PC-3 (cell line): ENCODE data around the gene FAM131A. TPM values are rescaled to one million over a fixed set of nuclear protein-coding genes. Genes with fewer than 3 reads are reported as not detected.

Source experiments
- ATAC-seq: fragments of 200-7000 bp; cut with Tn5 transposase; 2 replicates; pipeline ENCODE4 v1.9.1; 2020; ENCODE audit warnings: mild to moderate bottlenecking, moderate library complexity
- BruUV-seq: library from RNA; stranded (reverse); fragments of 400-500 nt; replicated peaks from 2 replicates; lab custom pipeline; 2021; lab: Mats Ljungman, UMichigan
- CTCF ChIA-PET: fragments of 300-600 bp; sonication (Branson Sonifier 250); formaldehyde crosslinking; loops from one replicate; lab custom pipeline; 2022; ENCODE audit warnings: antibody characterized with exemption; lab: Charles Lee
- POLR2A ChIA-PET: fragments of 300-600 bp; sonication (Branson Sonifier 250); formaldehyde crosslinking; loops from one replicate; lab custom pipeline; 2022; ENCODE audit warnings: antibody characterized with exemption; ENCODE audit not compliant: unreplicated experiment; lab: Charles Lee
- DNase-seq: peaks from one replicate; pipeline ENCODE4 v3.0.0-alpha.2; 2015
- H2AFZ ChIP-seq: fragments of 300-600 bp; sonication (generic); 2 replicates; pipeline ENCODE4 v1.6.0; 2016; ENCODE audit warnings: antibody characterized with exemption, low read length
- H3F3A ChIP-seq: fragments of 300-600 bp; sonication (generic); one replicate; pipeline ENCODE4 v1.6.0; 2017; ENCODE audit warnings: antibody characterized with exemption, low read length, control low read depth, mild to moderate bottlenecking; ENCODE audit not compliant: unreplicated experiment
- H3K27ac ChIP-seq: fragments of 300-600 bp; sonication (generic); 2 replicates; pipeline ENCODE4 v1.5.1; 2016; ENCODE audit warnings: mild to moderate bottlenecking, low read length
- H3K27me3 ChIP-seq: fragments of 300-600 bp; sonication (generic); 2 replicates; pipeline ENCODE4 v1.6.1; 2016; ENCODE audit warnings: low read length, mixed read lengths
- H3K36me3 ChIP-seq: fragments of 300-600 bp; sonication (generic); 2 replicates; pipeline ENCODE4 v1.6.1; 2016; ENCODE audit warnings: low read depth, mixed run types, low read length, mixed read lengths
- H3K4me1 ChIP-seq: fragments of 300-600 bp; sonication (generic); 2 replicates; pipeline ENCODE4 v1.5.1; 2016; ENCODE audit warnings: low read length; ENCODE audit not compliant: insufficient read depth
- H3K4me2 ChIP-seq: fragments of 300-600 bp; sonication (generic); 2 replicates; pipeline ENCODE4 v1.6.0; 2016; ENCODE audit warnings: low read length
- H3K4me3 ChIP-seq: fragments of 300-600 bp; sonication (generic); 2 replicates; pipeline ENCODE4 v1.5.1; 2016; ENCODE audit warnings: mild to moderate bottlenecking, low read length, mixed read lengths
- H3K79me2 ChIP-seq: fragments of 300-600 bp; sonication (generic); 2 replicates; pipeline ENCODE4 v1.6.1; 2017; ENCODE audit warnings: low read length, mixed read lengths
- H3K9ac ChIP-seq: fragments of 300-600 bp; sonication (generic); 2 replicates; pipeline ENCODE4 v1.6.0; 2016; ENCODE audit warnings: mild to moderate bottlenecking, low read length
- H3K9me2 ChIP-seq: fragments of 300-600 bp; sonication (generic); replicated peaks from 2 replicates; pipeline ENCODE4 v1.6.1; 2016; ENCODE audit warnings: mixed run types, low read length, mixed read lengths
- H3K9me3 ChIP-seq: fragments of 300-600 bp; sonication (generic); 2 replicates; pipeline ENCODE4 v1.6.1; 2016; ENCODE audit warnings: low read length, mixed read lengths
- H4K20me1 ChIP-seq: fragments of 300-600 bp; sonication (generic); 2 replicates; pipeline ENCODE4 v1.6.1; 2016; ENCODE audit warnings: low read length, mixed read lengths
- CTCF ChIP-seq: fragments of 300-600 bp; sonication (generic); conservative IDR thresholded peaks from 2 replicates; pipeline ENCODE4 v1.5.1; 2017; ENCODE audit warnings: antibody characterized with exemption, low read depth, mild to moderate bottlenecking, low read length
- EZH2 ChIP-seq: fragments of 300-600 bp; sonication (generic); IDR thresholded peaks from one replicate; pipeline ENCODE4 v1.6.1; 2017; ENCODE audit warnings: antibody characterized with exemption, mild to moderate bottlenecking, low read length; ENCODE audit not compliant: unreplicated experiment
- EZH2phosphoT487 ChIP-seq: fragments of 300-600 bp; sonication (generic); IDR thresholded peaks from 2 replicates; pipeline ENCODE4 v1.6.1; 2018; ENCODE audit warnings: mild to moderate bottlenecking, antibody characterized with exemption, low read length, borderline replicate concordance
- intact Hi-C: fragments of 100-400 bp; cut with micrococcal nuclease; formaldehyde crosslinking; loops from 2 replicates; pipeline ENCODE4 v1.9.0; 2023
- total RNA-seq: library from RNA; depleted of rRNA; stranded (reverse); fragments of >200 nt; gene quantifications from 2 replicates; pipeline ENCODE4 v1.2.3, GENCODE V29; 2014

FAM131A gene
- total RNA-seq, 1 experiment from 2014 or later: 21.9 TPM

- H3K9ac ChIP-seq: peak overlapping the region; percentile 98
- H3K79me2 ChIP-seq: peaks cover 60% of the 10 kb centered on the region
- H3K4me2 ChIP-seq: peak overlapping the region; percentile 87
- no peaks in the 10 kb centered on the region for H3K9me3 ChIP-seq
- DNase-seq (peak; percentile 86), ATAC-seq (peak; percentile 26)
- TF ChIP-seq EZH2phosphoT487 (no peak), CTCF (no peak), EZH2 (no peak)
- intact Hi-C loops: no loop called here
- no peaks in the 10 kb centered on the region for H3K9me2 ChIP-seq
- peak overlapping the region; percentile 100 for H3K4me3 ChIP-seq
- ChIA-PET POLR2A (no interaction called here), CTCF (no interaction called here)
- no peak overlapping the region for H2AFZ ChIP-seq
- BruUV-seq: no TSS peak
- H4K20me1 ChIP-seq: peaks cover 49% of the 10 kb centered on the region
- H3K27ac ChIP-seq: peak overlapping the region; percentile 80
- no peaks in the 10 kb centered on the region for H3F3A ChIP-seq
- H3K27me3 ChIP-seq: no peaks in the 10 kb centered on the region
- peaks cover 48% of the 10 kb centered on the region for H3K36me3 ChIP-seq
- H3K4me1 ChIP-seq: peaks cover 20% of the 10 kb centered on the region
Measured at GRCh38 chr3:184300378-184300720, 37.1 kb upstream of the FAM131A start.

- BruUV-seq: no TSS peak
- Histone ChIP-seq H3K9me2 (no peaks in the 10 kb centered on the region), H3F3A (no peaks in the 10 kb centered on the region), H3K4me2 (no peak overlapping the region), H3K27me3 (no peaks in the 10 kb centered on the region), H3K4me1 (peaks cover 18% of the 10 kb centered on the region), H2AFZ (no peak overlapping the region), H3K36me3 (peaks cover 80% of the 10 kb centered on the region), H3K27ac (no peak overlapping the region), H3K9ac (no peak overlapping the region), H3K9me3 (no peaks in the 10 kb centered on the region), H4K20me1 (peaks cover 65% of the 10 kb centered on the region), H3K4me3 (no peak overlapping the region), H3K79me2 (peaks cover 53% of the 10 kb centered on the region)
- TF ChIP-seq EZH2phosphoT487 (no peak), CTCF (peak; percentile 69)
- POLR2A ChIA-PET: interaction anchor here (0.5 kb wide), 1 partner anchor 12 kb away, joined by 3 read pairs; no protein-coding TSS in a partner anchor
- DNase-seq: peak; percentile 39
- intact Hi-C loops: no loop called here
- peak; percentile 79 for ATAC-seq
- CTCF ChIA-PET: interaction anchor here (0.6 to 1.0 kb wide), 2 partner anchors 14 to 1473 kb away, joined by 5 to 6 read pairs; no protein-coding TSS in a partner anchor
Measured at GRCh38 chr3:184305577-184305976, 31.8 kb upstream of the FAM131A start.

GRCh38 chr3:184306341-184306972 lies 30.9 kb upstream of the FAM131A start:
- Histone ChIP-seq H2AFZ (no peak overlapping the region), H3K36me3 (peaks cover 72% of the 10 kb centered on the region), H3K27me3 (no peaks in the 10 kb centered on the region), H3K9me2 (no peaks in the 10 kb centered on the region), H3K4me2 (no peak overlapping the region), H3K4me1 (peaks cover 10% of the 10 kb centered on the region), H3F3A (peaks cover 7% of the 10 kb centered on the region), H3K9ac (no peak overlapping the region), H4K20me1 (peaks cover 56% of the 10 kb centered on the region), H3K27ac (no peak overlapping the region), H3K4me3 (no peak overlapping the region), H3K9me3 (no peaks in the 10 kb centered on the region), H3K79me2 (peaks cover 44% of the 10 kb centered on the region)
- no peak for TF ChIP-seq EZH2phosphoT487
- TF ChIP-seq EZH2: no peak
- TF ChIP-seq CTCF: no peak
- no peak for DNase-seq
- BruUV-seq: no TSS peak
- intact Hi-C loops: no loop called here
- CTCF ChIA-PET: no interaction called here
- POLR2A ChIA-PET: interaction anchor here (0.5 kb wide), 1 partner anchor 11 kb away, joined by 3 read pairs; no protein-coding TSS in a partner anchor
- no peak for ATAC-seq
